Stimulated activated CD4-positive, alpha-beta T cell treated with anti-CD3 and anti-CD28 coated beads, TNF-alpha, amount 100 ng/mL, for 4 hours (primary cell): Measurements from ENCODE around the gene KLHL10.
"Not testable (repeated sequence)": the region's sequence is repeated elsewhere in the genome, so short reads cannot be mapped to it uniquely, and the experiment has no call there.

Experiments used
- DNase-seq, 3 experiments: peaks; one replicate each; pipeline ENCODE4 v3.0.0-alpha.2; 2020; ENCODE audit warnings: low read depth in 3 of 3

KLHL10 gene

DNA sequence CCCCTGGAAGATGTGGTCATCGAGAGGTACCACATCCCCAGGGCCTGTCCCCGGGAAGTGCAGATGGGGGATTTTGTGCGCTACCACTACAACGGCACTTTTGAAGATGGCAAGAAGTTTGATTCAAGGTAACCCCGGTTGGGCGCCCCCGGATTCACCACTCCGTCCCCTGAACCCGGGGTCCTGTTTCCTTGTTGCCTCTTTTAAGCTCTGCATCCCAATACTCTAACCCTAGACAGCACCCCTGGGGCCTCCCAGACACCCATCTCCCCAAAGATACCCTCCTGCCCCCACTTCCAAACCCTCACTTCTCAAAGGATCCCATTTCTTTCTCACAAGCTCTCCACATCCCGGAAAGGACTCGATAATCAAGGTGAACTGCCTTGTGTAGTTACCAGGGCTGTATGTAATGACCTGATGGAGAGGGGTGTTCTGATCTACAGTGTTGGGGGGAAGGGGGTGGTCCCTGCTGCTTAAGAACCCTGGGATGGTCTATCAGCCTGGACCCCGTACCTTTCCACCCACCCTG is 24.4 kb upstream of the KLHL10 start:
- DNase-seq = no peak

DNA sequence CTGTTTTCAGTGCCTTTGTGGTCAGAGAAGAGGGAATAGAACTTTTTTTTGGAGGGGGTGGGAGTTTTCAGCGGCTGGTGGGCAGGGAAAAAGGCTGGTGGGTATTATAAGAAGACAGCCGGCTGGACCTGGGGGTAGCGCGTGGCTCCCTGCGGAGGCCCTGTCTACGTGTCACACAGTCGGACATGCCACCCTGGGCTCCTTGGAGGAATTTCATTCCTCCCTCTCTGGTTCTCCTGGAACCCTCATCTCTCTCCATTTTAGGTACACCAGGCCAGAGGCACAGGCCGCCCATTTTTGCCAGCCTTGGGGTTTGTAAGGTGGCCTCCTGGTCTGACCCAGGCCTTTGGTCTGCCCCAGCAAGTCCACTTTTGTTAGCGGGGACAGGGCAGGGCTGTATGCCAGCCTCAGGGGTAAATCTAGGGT is 23.9 kb upstream of the KLHL10 start:
- no peak for DNase-seq

DNA sequence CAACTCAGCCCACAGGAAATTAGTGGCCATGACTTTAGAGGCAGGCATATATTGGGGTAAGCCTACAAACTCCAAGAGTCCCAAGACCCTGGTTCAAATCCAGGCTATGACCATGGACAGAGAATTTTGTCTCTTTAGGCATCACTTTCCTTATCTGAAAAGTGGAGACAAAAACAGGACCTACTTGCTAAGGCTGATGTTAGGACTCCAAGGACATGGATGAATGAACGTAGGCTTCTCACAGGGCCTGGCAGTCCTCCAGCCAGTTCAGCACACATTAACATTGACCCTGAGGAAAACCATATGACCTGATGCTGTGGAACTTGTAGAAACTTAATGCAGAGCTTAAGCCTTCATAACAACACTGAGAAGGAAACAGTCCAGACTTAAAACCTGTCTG is 23.4 kb upstream of the KLHL10 start:
- no peak for DNase-seq

DNA sequence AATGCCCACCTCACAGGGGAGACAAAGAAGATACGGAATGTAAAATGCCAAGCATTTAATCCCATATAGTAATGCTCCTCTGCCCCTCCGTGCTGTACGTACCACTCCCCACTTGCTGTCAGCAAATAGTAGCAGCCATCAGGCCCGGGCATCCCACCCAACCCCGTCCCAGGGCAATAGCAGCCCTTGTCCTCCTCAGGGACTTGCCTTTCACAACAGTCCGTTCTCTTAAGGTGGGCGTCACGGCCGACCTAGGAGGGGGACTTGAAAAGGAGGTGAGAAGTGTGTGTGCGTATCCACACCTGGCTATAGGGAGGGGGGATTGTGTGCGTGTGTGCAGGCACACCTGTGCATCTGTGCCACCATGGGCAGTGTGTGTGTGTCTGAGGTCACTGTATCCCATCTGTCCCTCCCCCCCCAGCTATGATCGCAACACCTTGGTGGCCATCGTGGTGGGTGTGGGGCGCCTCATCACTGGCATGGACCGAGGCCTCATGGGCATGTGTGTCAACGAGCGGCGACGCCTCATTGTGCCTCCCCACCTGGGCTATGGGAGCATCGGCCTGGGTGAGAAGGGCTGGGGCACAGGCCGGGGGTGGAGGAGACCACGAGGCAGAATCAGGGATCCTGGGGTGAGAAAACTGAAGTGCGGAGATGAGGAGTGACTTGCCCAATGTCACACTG is 20.8 kb upstream of the KLHL10 start:
- DNase-seq = no peak

DNA sequence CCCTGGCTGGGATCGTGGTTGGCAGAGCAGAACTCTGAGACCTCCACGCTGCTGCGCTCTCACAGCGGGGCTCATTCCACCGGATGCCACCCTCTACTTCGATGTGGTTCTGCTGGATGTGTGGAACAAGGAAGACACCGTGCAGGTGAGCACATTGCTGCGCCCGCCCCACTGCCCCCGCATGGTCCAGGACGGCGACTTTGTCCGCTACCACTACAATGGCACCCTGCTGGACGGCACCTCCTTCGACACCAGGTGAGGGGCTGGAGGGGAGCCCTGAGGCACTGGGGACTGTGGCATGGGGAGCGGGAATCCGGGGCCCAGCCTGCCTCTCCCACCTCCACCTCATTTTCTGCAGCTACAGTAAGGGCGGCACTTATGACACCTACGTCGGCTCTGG is 19.6 kb upstream of the KLHL10 start:
- DNase-seq = no peak

DNA sequence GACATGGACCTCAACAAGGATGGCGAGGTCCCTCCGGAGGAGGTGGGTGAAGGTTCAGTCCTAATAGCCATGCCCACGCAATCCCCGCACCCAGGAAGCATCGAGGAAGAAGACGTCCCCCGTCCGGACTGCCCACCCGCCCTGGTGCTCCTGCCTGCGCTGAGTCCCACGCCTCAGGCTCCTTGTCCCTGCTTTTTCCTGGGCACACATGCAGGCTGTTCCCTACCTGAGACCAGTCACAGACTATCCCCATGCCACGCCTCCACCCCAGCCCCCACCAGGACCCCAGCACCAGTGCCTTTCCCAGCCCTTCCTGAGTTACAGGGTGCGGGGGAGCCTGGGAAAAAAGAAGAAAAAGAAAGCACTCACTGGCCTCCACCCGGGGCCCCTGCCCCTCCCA is 15.8 kb upstream of the KLHL10 start:
- DNase-seq = no peak

DNA sequence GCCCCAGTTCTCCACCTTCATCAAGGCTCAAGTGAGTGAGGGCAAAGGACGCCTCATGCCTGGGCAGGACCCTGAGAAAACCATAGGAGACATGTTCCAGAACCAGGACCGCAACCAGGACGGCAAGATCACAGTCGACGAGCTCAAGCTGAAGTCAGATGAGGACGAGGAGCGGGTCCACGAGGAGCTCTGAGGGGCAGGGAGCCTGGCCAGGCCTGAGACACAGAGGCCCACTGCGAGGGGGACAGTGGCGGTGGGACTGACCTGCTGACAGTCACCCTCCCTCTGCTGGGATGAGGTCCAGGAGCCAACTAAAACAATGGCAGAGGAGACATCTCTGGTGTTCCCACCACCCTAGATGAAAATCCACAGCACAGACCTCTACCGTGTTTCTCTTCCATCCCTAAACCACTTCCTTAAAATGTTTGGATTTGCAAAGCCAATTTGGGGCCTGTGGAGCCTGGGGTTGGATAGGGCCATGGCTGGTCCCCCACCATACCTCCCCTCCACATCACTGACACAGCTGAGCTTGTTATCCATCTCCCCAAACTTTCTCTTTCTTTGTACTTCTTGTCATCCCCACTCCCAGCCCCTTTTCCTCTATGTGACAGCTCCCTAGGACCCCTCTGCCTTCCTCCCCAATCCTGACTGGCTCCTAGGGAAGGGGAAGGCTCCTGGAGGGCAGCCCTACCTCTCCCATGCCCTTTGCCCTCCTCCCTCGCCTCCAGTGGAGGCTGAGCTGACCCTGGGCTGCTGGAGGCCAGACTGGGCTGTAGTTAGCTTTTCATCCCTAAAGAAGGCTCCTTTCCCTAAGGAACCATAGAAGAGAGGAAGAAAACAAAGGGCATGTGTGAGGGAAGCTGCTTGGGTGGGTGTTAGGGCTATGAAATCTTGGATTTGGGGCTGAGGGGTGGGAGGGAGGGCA is 15.1 kb upstream of the KLHL10 start:
- DNase-seq = no peak

DNA sequence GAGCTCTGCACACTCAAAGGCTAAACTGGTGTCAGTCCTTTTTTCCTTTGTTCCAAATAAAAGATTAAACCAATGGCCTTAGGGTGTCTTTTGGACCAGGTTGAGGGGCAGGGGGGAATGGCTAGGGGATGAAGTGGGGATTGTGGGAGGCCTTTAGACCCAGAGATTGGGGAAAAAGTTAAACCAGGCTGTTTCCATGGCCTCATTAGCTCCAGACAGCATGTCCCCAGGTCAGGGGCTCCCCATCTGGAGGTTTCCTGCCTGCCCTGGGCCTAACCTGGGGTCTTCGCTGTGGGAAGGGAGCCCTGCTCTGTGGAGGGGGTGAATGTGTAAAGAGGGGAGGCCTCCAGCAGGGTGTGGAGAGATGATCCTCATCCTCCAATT is 14.5 kb upstream of the KLHL10 start:
- no peak for DNase-seq

DNA sequence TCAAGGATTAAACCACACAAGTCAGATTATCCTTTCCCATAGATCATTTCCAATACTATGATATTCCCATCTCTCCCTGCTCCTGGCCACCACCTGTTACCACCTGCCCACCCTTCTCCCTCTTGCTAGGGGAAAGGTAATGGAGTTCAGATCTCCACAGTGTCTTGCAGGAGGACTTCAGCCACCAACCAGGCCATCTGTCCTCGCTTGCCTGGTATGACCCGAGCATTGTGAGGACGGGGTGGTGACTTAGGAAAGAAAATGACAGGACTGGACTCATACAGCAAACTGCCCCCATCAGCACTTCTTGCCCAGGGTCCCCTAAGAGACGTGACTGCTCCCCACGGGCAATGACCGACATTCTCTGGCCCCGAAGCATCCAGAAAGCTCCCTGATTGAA is 14.0 kb upstream of the KLHL10 start:
- no peak for DNase-seq

DNA sequence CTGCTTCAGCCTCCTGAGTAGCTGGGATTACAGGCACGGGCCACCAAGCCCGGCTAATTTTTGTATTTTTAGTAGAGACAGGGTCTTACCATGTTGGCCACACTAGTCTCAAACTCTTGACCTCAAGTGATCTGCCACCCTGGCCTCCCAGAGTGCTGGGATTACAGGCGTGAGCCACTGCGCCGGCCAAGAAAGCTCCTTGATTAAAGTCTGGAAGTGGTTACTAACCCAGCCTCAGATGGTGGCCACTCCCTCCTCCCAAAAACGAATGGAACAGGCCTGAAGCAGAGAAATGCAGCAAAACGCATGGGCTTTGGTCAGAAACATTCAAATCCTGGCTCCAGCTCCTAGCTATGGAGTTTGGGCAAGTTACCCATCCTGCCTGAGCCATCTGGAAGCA is 13.5 kb upstream of the KLHL10 start:
- no peak for DNase-seq

DNA sequence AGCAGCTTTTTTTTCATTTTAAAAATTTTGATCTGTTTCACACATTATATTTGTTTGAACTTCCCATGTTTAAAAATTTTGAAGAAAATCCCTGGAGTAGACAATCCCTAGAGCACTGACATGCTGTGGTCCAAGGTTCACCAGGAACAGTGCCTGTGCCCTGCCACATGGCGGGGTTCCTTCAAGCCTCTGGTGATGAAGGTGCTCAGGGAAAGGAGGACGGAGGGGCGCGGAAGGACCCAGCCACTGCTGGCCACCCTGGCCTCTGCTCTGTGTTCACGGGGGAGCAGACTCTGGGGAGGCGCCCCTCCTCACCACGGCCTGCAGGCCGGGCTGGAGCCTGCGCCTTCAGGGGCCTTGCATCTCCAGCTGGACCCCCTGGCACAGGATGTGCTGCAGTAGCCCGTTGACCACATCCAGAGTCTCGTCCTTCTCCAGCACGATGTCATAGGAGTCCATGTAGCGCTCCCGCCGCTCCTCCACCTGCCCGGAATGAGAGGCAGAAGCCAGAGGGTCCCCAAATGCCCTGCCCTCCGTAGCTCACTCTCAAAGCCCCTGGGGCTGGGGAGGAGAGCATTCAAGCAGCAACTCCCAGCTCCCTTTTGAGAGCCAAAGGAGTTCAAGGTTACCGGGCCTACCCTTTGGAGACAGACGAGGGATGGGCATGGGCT is 12.3 kb upstream of the KLHL10 start:
- no peak for DNase-seq

DNA sequence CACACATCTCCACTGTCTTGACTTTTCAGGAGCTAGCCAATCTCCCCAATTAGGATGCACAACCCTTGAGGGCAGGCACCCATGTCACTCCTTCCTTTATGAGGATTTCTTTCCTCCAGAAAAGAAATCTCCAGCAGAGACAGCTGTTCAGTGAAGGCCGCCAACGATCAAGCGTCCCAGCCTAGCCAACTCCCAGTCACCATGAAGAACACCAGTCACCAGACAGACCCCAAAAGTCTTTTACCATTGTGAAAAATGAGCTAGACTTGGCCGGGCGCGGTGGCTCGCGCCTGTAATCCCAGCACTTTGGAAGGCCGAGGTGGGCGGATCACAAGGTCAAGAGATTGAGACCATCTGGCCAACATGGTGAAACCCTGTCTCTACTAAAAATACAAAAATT is 7.7 kb upstream of the KLHL10 start:
- DNase-seq = not testable (repeated sequence)

DNA sequence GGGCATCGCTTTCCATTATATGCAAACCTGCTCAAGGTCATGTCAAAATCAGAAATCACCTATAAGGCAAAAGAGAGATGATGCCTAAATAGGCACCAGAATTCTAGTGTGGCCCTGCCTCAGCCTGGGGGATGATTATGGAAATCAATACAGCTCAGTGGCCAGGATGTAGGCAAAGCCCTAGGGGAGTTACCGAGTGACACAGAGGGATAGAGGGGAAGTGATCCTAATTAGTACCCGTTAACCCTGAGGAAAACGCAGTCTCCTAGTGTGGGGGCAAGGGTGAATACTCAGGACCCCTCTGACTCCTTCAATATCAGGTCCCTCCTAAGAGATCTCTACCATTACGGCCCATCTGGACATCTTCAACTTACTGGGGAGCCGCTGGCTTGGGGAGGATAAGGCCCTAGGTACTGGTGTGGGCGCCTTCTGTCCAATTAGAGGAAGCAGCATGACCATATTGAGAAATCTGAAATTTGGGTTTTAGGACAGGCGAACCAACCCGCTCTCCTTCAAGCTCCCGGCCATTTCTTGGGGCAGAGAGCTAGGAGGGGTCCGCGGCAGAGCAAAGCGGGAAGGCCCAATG is 2.3 kb upstream of the KLHL10 start:
- no peak for DNase-seq

DNA sequence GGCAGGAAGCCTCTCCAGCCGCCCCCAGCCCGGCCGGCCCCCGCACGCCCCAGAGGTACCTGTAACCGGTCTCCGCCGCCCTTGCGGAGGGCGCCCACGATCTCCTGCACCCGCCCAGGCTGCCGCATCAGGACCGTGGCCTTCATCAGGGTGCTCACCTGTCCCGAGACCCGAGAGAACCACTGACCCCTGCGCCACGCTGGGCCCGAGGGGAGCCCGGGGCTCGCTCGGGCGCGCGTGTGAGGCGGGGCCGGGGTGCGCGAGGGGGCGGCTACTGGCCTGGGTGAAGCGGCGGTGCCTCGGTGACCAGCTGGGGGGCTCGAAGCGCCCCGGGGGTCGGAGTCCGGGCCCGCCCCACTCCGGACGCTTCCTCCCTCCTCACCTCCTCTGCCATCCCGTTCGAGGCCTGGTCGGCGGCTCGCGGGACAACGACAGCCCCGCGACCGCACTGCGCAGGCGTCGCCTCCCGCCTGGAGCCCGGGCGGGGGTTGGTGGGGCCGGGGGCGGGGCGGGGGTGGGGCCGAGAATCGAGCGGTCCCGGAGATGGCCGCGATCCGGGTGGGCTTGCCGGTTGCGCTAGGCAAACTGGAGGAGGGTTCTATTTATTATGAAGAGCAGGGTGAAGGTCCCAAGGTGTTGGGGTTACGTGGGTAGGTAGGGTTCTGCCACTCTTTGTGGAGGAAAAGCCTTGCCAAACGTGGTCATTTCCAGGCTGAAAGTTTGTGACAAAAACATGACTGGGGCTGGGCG is 1.6 kb upstream of the KLHL10 start, which contains the start of gene NT5C3B:
Gene NT5C3B (minus strand): TSS at position 433 of the 750 bp plus-strand sequence. CDS start 39 bp downstream, at position 394.
- peak; percentile 13 to 41 (median 37) for DNase-seq

DNA sequence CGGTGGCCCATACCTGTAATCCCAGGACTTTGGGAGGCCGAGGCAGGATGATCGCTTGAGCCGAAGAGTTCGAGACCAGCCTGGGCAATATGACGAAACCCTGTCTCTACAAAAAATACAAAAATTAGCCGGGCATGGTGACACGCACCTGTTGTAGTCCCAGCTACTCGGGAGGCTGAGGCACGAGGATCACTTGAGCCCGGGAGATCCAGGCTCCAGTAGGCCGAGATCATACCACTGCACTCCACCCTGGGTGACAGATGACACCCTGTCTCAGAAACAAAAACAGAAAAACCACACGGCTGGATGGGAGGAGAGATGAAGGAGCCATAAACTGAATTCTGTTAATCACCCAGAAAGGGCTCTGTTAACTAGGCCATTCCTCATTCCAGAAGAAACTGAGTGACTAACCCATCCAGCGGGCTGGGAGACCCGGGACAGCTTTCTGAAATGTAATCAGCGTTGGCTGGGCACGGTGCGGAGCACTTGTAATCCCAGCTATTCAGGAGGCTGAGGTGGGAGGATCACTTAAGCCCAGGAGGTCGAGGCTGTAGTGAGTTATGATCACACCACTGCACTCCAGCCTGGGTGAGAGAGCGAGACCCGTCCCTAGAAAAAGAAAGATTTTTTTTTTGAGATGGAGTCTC is 952 bp upstream of the KLHL10 start:
- no peak for DNase-seq

DNA sequence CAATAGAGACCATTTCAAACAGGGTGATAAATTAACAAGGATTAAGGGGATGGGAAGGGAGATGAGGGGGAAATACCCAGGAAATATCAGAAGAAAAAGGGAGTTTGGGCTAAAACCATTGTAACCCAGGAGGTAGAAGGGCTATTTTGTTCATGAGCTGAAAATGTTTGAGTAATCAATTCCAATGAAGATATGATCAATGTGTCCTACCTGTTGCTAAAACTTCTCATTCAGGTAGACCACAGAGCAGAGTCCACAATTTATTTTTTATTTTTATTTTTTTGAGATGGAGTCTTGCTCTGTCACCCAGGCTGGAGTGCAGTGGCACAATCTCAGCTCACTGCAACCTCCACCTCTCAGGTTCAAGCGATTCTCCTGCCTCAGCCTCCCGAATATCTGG is 1.8 kb downstream of the KLHL10 start:
- not testable (repeated sequence) for DNase-seq

DNA sequence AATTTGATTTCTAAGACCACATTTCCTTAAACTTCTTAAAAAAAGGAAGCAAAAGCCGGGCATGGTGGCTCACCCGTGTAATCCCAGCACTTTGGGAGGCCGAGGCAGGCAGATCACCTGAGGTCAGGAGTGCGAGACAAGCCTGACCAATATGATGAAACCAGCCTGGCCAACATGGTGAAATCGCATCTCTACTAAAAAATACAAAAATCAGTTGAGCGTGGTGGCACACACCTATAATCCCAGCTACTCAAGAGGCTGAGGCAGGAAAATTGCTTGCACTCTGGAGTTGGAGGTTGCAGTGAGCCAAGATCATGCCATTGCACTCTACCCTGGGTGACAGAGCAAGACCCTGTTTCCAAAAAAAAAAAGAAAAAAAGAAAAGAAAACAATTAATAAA is 3.2 kb downstream of the KLHL10 start:
- DNase-seq = not testable (repeated sequence)

DNA sequence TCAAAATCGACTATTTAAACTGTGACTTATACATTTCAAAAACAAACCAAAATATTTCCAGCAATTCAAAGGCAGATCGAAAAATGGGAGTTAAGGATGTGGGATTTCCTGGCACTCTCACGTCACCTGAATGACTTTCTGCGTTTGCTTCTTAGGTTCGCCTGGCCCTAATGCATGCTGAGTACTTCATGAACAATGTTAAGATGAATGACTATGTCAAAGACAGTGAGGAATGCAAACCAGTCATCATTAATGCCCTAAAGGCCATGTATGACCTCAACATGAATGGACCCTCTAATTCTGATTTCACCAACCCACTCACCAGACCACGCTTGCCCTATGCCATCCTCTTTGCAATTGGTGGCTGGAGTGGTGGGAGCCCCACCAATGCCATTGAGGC is 7.3 kb downstream of the KLHL10 start:
- DNase-seq = no peak

DNA sequence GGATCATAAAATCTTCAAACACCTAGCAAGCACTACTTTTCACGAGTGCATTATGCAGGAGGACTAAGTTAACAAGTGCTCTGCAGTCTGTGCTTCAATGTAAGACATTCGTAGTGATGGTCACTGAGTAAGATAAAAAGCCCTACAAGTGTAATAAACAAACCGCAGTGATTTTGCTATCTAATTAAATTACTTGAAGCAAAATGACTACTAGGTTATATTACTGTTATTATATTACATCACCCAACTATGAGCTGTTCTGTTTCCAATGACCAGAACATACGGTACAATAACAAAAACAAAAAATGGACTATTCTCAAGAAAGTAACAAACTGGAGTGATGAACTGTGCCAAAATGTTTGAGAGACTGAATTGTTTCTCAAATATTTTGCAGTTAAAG is 11.2 kb downstream of the KLHL10 start:
- no peak for DNase-seq

DNA sequence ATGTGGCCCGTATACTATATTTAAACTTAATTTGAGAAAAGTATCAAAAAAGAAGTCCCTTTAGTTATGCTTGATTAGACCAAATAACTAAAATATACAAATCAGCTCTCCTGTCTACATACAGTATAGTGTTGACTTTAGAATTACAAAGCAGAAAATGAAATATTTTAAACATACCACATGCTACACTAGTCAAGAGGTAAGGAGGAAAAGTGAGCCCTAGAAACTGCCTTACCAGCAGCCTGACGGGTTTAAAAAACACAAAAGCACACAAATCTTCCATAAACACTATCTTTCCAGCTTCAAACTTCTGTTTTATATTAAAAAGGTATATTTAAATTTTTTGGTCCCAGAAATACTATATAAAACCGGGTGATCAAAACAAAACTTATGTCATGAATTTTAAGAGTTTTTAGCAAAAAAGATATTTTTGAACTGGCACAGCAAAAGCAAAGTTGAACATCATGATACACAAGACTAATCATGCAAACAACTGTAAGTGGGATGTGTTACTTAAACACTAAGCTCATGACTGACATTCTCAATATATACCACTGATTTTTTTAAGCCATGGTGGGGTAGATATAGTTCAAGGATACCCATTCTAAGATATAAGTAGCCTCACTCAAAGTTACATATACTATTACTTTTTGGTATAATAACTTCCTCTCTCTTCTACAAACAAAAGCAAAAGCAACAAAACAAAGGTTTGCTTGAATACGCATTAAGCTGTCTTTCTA is 11.8 kb downstream of the KLHL10 start:
- DNase-seq = no peak
